ENCODE measurements around the gene SNCA. TPM values are rescaled to one million over a fixed set of nuclear protein-coding genes. Genes with fewer than 3 reads are reported as not detected.

Gene SNCA
- total and polyA plus RNA-seq, 2 of the 8 experiments (the other 6 are each of a cell fraction or from before 2014, with no cell fraction given), result 8.5 to 16.8 TPM

DNA sequence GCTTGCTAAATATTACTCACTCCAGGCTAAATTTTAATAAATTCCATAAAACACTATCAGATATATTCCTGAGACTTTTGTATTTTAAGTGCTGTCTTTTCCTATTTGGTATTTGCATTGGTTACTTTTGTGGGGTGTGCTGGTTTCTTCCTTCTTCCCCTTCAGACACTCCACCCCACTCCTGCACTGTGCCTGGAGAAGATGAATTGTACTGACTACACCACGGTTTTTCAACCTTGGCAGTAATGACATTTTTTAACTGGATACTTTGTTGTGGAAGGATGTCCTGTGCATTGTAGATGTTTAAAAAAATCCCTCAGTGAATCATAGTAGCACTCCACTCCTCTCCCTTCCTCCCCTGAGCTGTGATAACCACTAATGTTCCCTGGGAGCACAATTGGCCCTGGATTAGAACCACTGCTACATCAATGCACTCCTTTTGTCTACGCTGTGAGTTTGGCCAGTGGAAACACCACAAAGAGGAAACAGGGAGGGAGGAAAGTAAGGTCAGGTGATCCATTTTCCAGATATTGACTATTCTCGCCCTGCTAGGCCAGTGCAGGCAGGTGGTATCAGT, 36.3 kb downstream of the SNCA start:
- H2BK5ac ChIP-seq (ENCODE audit: low read depth, low read length), result no peak overlapping the region

More for the DNA sequence above, 36.3 kb downstream of the SNCA start:
- H2BK120ac ChIP-seq (replicated peaks; ENCODE audit: low read depth, low read length), result no peak overlapping the region
- WGBS, 2 experiments (ENCODE audit: extremely low coverage in 1 of 2, insufficient coverage in 1 of 2, insufficient read length in 1 of 2, insufficient replicate concordance in 2 of 2, low coverage in 1 of 2, low lambda C conversion rate in 2 of 2, missing lambda C conversion rate in 1 of 2), result 91% methylated on average over 3 of the region's 3 CpGs; no CpG with 5 or more reads in 1 of the 2 experiments
- no peaks in the 10 kb centered on the region for H4K20me1 ChIP-seq (replicated peaks in 1 of 2; ENCODE audit: control insufficient read depth in 1 of 2, insufficient read depth in 2 of 2, low read length in 2 of 2)
- no peak overlapping the region for H2AK5ac ChIP-seq (ENCODE audit: low read depth, low read length)
- no peak overlapping the region for H3K23ac ChIP-seq (ENCODE audit: insufficient read length)
- no peaks in the 10 kb centered on the region for H3K79me1 ChIP-seq (ENCODE audit: low read depth, low read length)
- no peak overlapping the region for H2BK15ac ChIP-seq (ENCODE audit: low read length)
- no peaks in the 10 kb centered on the region for H3K27me3 ChIP-seq (replicated peaks in 1 of 4; ENCODE audit: control insufficient read depth in 3 of 4, extremely low read depth in 1 of 4, insufficient read depth in 3 of 4, low read length in 3 of 4)
- DNase-seq (ENCODE audit: low read depth in 1 of 2, low spot score in 2 of 2) (no peak), FAIRE-seq (no peak)
- POLR2A ChIA-PET (ENCODE audit: partially characterized antibody), result interaction anchor here (0.8 kb wide), 1 partner anchor 10 kb away, joined by 4 read pairs; no protein-coding TSS in a partner anchor
- H3K9me3 ChIP-seq (ENCODE audit: insufficient read depth in 2 of 2, low read depth in 1 of 2, low read length in 1 of 2), result no peaks in the 10 kb centered on the region
- no peak overlapping the region for H3K4me2 ChIP-seq (ENCODE audit: insufficient read depth in 1 of 2, low read depth in 2 of 2, low read length in 2 of 2)
- no peaks in the 10 kb centered on the region for H3K23me2 ChIP-seq (ENCODE audit: low read depth, low read length)
- H2AFZ ChIP-seq (ENCODE audit: low read length), result no peak overlapping the region
- CTCF ChIA-PET (ENCODE audit: partially characterized antibody), result no interaction called here
- H3K56ac ChIP-seq (replicated peaks; ENCODE audit: insufficient read length, low read depth, low read length), result no peak overlapping the region
- no peaks in the 10 kb centered on the region for H3K79me2 ChIP-seq (ENCODE audit: control insufficient read depth in 1 of 2, insufficient read depth in 2 of 2, low read length in 2 of 2)
- H4K8ac ChIP-seq (ENCODE audit: extremely low read depth, insufficient read depth, low read length), result peak overlapping the region; percentile 65; the same call in 1 of the 2 replicates
- no peak overlapping the region for H3K18ac ChIP-seq (ENCODE audit: extremely low read depth, low read length)
- H4K91ac ChIP-seq (replicated peaks; ENCODE audit: insufficient read length, low read length), result no peak overlapping the region
- H3K27ac ChIP-seq (ENCODE audit: low read depth, low read length), result no peak overlapping the region
- H2BK20ac ChIP-seq (ENCODE audit: low read length), result no peak overlapping the region
- no peak overlapping the region for H4K5ac ChIP-seq (ENCODE audit: insufficient read length, low read depth, low read length)
- H3K4ac ChIP-seq (replicated peaks; ENCODE audit: insufficient read length, low read depth, low read length), result no peak overlapping the region
- no peak overlapping the region for H3K9ac ChIP-seq (replicated peaks in 1 of 4; ENCODE audit: extremely low read depth in 1 of 4, low read depth in 3 of 4, low read length in 3 of 4)
- H2BK12ac ChIP-seq (ENCODE audit: low read depth, low read length), result no peak overlapping the region
- TF ChIP-seq JUND (IDR thresholded peaks at IDR 0.05; ENCODE audit: low read length) (no peak), GABPA (IDR thresholded peaks at IDR 0.05; ENCODE audit: borderline replicate concordance, insufficient read depth, low read length) (no peak), SP4 (IDR thresholded peaks at IDR 0.05; ENCODE audit: low read length) (no peak), SAP30 (IDR thresholded peaks at IDR 0.05; ENCODE audit: insufficient read depth, insufficient replicate concordance, low read length) (no peak), RBBP5 (IDR thresholded peaks at IDR 0.05; ENCODE audit: borderline replicate concordance, low read depth, low read length) (no peak), POLR2AphosphoS5 (IDR thresholded peaks at IDR 0.05; ENCODE audit: low read depth, low read length) (no peak), TEAD4 (IDR thresholded peaks at IDR 0.05; ENCODE audit: low read depth, low read length) (no peak), CBX8 (IDR thresholded peaks at IDR 0.05; ENCODE audit: borderline replicate concordance, low read depth, low read length) (no peak), TBP (IDR thresholded peaks at IDR 0.05; ENCODE audit: low read depth, low read length) (no peak), CHD1 (IDR thresholded peaks at IDR 0.05; ENCODE audit: low read depth, low read length) (no peak), CEBPB (IDR thresholded peaks at IDR 0.05; ENCODE audit: low read depth, low read length) (no peak), TAF1 (IDR thresholded peaks at IDR 0.05; ENCODE audit: low read depth, low read length) (no peak), SUZ12 (IDR thresholded peaks at IDR 0.05; ENCODE audit: low read length) (no peak), RXRA (IDR thresholded peaks at IDR 0.05; ENCODE audit: insufficient read depth, low read depth, low read length) (no peak), KDM1A (IDR thresholded peaks at IDR 0.05; ENCODE audit: borderline replicate concordance, low read length) (no peak)
- no peaks in the 10 kb centered on the region for H3K36me3 ChIP-seq (ENCODE audit: control insufficient read depth in 2 of 4, insufficient read depth in 4 of 4, low read length in 3 of 4)
- H3K4me1 ChIP-seq (replicated peaks in 1 of 4; ENCODE audit: control insufficient read depth in 3 of 4, insufficient read depth in 4 of 4, low read length in 3 of 4), result no peaks in the 10 kb centered on the region
- H3K4me3 ChIP-seq (ENCODE audit: extremely low read depth in 1 of 4, insufficient read depth in 2 of 4, low read depth in 3 of 4, low read length in 4 of 4), result no peak overlapping the region
- H3K14ac ChIP-seq (ENCODE audit: insufficient read length), result no peak overlapping the region
